ENCODE results near the gene CLTCL1.

GRCh38 chr22:19287076-19287707, 4.3 kb downstream of the CLTCL1 start:
- TF ChIP-seq CTCF (conservative IDR thresholded peaks at IDR 0.05; ENCODE audit: low read depth in 2 of 2) (no peak), REST (IDR thresholded peaks at IDR 0.05; ENCODE audit: unreplicated experiment) (no peak), POLR2AphosphoS5 (IDR thresholded peaks at IDR 0.05; ENCODE audit: low read depth) (no peak)

Measured in GM23338 (cell line).